Right hindlimb (tissue), 1 donor: Measurements from ENCODE around the gene C22orf23.

Experiments used
- DNase-seq: peaks from one replicate; pipeline ENCODE4 v3.0.0-alpha.2; 2018

C22orf23 gene

GRCh38 chr22:37896939-37897338 lies 56.5 kb downstream of the C22orf23 start:
- no peak for DNase-seq

- DNase-seq: no peak
These were observed 57.2 kb downstream of the C22orf23 start for GRCh38 chr22:37896181-37896592.

- no peak for DNase-seq
These were observed 58.3 kb downstream of the C22orf23 start for GRCh38 chr22:37894939-37895670.

- DNase-seq: no peak
These were observed 59.8 kb downstream of the C22orf23 start for GRCh38 chr22:37893583-37893983.
